Upper lobe of left lung (tissue), 6 donors: ENCODE data around the gene DPP3. TPM values are rescaled to one million over a fixed set of nuclear protein-coding genes. Genes with fewer than 3 reads are reported as not detected.

Experiments
- ATAC-seq, 2 donors: fragments of 200-7000 bp; cut with Tn5 transposase; one replicate each; pipeline ENCODE4 v1.9.1; 2022; ENCODE audit warnings: mild to moderate bottlenecking in 2 of 2, moderate library complexity in 2 of 2; ENCODE audit not compliant: low FRiP score in 2 of 2
- DNase-seq, 2 donors: peaks; one replicate each; pipeline ENCODE4 v3.0.0-alpha.2; 2019 to 2020
- H3K27ac ChIP-seq, 4 donors: fragments of 200-600 bp; sonication (generic); one replicate each; pipeline ENCODE4 v1.5.1; 2016 to 2019
- H3K27me3 ChIP-seq, 4 donors: fragments of 200-600 bp; sonication (generic); one replicate each; pipeline ENCODE4 v1.5.1; 2017 to 2019
- H3K36me3 ChIP-seq, 4 donors: fragments of 200-600 bp; sonication (generic); one replicate each; pipeline ENCODE4 v1.5.1; 2016 to 2019
- H3K4me1 ChIP-seq, 4 donors: fragments of 200-600 bp; sonication (generic); one replicate each; pipeline ENCODE4 v1.5.1; 2018 to 2019
- H3K4me3 ChIP-seq, 4 donors: fragments of 200-600 bp; sonication (generic); one replicate each; pipeline ENCODE4 v1.5.1; 2017 to 2019; ENCODE audit warnings: mild to moderate bottlenecking in 2 of 4, moderate library complexity in 1 of 4
- H3K9me3 ChIP-seq, 4 donors: fragments of 200-600 bp; sonication (generic); one replicate each; pipeline ENCODE4 v1.5.1; 2018 to 2019
- EP300 ChIP-seq, 4 donors: sonication (generic); formaldehyde crosslinking; IDR thresholded peaks; one replicate each; pipeline ENCODE4 v1.5.1; 2017; ENCODE audit warnings: antibody characterized with exemption in 4 of 4, control low read depth in 2 of 4
- POLR2A ChIP-seq, 4 donors: fragments of 450-650 bp; IDR thresholded peaks; one replicate each; pipeline ENCODE4 v1.5.1; 2016 to 2017; ENCODE audit warnings: antibody characterized with exemption in 4 of 4, mild to moderate bottlenecking in 2 of 4
- POLR2AphosphoS5 ChIP-seq, 2 donors: sonication (generic); formaldehyde crosslinking; IDR thresholded peaks; one replicate each; pipeline ENCODE4 v1.5.1; 2017; ENCODE audit warnings: antibody characterized with exemption in 2 of 2
- WGBS, 2 donors: methylation state at CpG; one replicate each; pipeline ENCODE4 v1.1.5; 2017 to 2018; 5-methylcytosine and 5-hydroxymethylcytosine counted together
- total RNA-seq, 6 donors: library from RNA; depleted of rRNA in 4 of 6; stranded (reverse); fragments of >200 nt in 4 of 6; gene quantifications; one replicate each; pipeline versions ENCODE4 v1.1.0 to v1.2.1, GENCODE V29; 2016 to 2021
- TF ChIP-seq, protein P1 (sequence below), 6 experiments: fragments of 450-650 bp in 4 of 6; fragments of 200-600 bp in 2 of 6; sonication (generic) in 2 of 6; IDR thresholded peaks; one replicate each; pipeline ENCODE4 v1.5.1; 2016 to 2019; ENCODE audit warnings: antibody characterized with exemption in 6 of 6
- donor health status: DM: no; HTN: no; CAD: no; lungs with moderate emphysema.
- donor health status: DM: no; HTN: yes; CAD: no; lungs with severe emphysema.

The DPP3 gene
- total RNA-seq, 6 donors from 2014 or later: 19.3 to 79.6 (median 44.9) TPM

DNA sequence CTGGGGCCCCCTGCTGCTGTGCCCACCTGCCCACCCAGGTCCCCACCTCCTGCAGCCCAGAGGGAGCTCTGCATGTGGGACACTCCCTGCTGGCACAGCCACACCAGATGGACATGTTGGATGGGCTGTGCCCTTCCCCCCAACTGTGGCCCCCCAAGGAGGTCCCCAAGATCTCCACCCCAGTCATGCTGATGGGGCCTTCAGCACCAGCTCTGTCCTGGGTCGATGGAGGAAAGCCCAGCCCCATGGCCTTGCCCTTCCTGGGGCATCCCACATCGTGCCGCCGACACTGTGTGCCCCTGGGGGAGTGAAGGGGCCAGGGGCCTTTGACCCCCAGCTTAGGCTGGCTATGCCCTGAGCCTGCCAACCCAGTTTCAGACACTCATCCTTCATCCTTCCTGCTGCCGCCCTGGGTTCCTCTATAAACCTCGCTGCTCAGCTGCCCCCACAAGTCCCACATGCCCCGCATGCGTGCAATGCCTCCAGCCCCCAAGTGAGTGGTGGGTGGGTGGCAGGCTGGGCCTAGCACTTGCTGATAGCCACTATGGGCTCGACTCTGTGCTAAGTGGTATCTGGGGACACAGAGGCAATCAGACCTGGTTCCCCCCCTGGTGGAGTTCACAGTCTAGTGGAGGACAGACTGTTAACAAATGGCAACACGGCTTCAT, 3.9 kb upstream of the DPP3 start:
- Histone ChIP-seq H3K27me3 (no peaks in the 10 kb centered on the region), H3K4me1 (peaks cover 12 to 22% (median 17%) of the 10 kb centered on the region in 4 donors), H3K27ac (no peak overlapping the region), H3K4me3 (no peak overlapping the region), H3K36me3 (peaks cover 0 to 43% (median 24%) of the 10 kb centered on the region in 4 donors), H3K9me3 (no peaks in the 10 kb centered on the region)
- TF ChIP-seq, protein P1, sequence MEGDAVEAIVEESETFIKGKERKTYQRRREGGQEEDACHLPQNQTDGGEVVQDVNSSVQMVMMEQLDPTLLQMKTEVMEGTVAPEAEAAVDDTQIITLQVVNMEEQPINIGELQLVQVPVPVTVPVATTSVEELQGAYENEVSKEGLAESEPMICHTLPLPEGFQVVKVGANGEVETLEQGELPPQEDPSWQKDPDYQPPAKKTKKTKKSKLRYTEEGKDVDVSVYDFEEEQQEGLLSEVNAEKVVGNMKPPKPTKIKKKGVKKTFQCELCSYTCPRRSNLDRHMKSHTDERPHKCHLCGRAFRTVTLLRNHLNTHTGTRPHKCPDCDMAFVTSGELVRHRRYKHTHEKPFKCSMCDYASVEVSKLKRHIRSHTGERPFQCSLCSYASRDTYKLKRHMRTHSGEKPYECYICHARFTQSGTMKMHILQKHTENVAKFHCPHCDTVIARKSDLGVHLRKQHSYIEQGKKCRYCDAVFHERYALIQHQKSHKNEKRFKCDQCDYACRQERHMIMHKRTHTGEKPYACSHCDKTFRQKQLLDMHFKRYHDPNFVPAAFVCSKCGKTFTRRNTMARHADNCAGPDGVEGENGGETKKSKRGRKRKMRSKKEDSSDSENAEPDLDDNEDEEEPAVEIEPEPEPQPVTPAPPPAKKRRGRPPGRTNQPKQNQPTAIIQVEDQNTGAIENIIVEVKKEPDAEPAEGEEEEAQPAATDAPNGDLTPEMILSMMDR (IDR thresholded peaks at IDR 0.05): no peak
- TF ChIP-seq POLR2AphosphoS5 (IDR thresholded peaks at IDR 0.05): no peak
- TF ChIP-seq EP300 (IDR thresholded peaks at IDR 0.05): no peak
- TF ChIP-seq POLR2A (IDR thresholded peaks at IDR 0.05): no peak
- ATAC-seq (no peak), DNase-seq (peak in 1 of 2 donors; percentile 51)
- WGBS, 2 donors: 77 to 84% methylated on average over 7 to 9 of the region's 10 CpGs

DNA sequence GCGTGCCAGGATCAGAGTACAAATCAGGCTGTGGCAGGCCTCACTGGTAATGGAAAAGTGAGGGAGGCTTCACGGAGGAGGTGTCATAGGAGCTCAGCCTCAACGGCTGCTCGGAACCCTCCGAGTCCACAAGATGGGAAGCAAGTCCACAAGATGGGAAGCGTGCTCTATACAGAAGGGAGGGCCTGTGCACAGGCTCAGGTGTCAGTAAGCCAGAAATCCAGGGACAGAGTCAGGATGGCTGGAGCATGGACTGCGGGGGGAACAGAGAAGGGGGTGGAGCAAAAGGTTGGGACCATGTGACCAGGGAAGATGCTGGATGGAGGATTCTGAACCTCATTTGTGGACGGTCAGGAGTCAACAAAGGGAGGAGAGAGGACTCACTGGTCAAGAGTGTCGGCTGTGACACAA, 3.4 kb upstream of the DPP3 start:
- no peak overlapping the region for H3K27ac ChIP-seq
- WGBS, 2 donors: 77 to 78% methylated on average over 9 of the region's 9 CpGs
- no peaks in the 10 kb centered on the region for H3K9me3 ChIP-seq
- peaks cover 0 to 40% (median 24%) of the 10 kb centered on the region in 4 donors for H3K36me3 ChIP-seq
- DNase-seq: no peak
- H3K4me1 ChIP-seq: peaks cover 12 to 23% (median 17%) of the 10 kb centered on the region in 4 donors
- TF ChIP-seq, protein P1 (IDR thresholded peaks at IDR 0.05): no peak
- no peak for TF ChIP-seq POLR2A (IDR thresholded peaks at IDR 0.05)
- TF ChIP-seq EP300 (IDR thresholded peaks at IDR 0.05): no peak
- no peak for TF ChIP-seq POLR2AphosphoS5 (IDR thresholded peaks at IDR 0.05)
- H3K27me3 ChIP-seq: no peaks in the 10 kb centered on the region
- ATAC-seq: no peak
- no peak overlapping the region for H3K4me3 ChIP-seq

DNA sequence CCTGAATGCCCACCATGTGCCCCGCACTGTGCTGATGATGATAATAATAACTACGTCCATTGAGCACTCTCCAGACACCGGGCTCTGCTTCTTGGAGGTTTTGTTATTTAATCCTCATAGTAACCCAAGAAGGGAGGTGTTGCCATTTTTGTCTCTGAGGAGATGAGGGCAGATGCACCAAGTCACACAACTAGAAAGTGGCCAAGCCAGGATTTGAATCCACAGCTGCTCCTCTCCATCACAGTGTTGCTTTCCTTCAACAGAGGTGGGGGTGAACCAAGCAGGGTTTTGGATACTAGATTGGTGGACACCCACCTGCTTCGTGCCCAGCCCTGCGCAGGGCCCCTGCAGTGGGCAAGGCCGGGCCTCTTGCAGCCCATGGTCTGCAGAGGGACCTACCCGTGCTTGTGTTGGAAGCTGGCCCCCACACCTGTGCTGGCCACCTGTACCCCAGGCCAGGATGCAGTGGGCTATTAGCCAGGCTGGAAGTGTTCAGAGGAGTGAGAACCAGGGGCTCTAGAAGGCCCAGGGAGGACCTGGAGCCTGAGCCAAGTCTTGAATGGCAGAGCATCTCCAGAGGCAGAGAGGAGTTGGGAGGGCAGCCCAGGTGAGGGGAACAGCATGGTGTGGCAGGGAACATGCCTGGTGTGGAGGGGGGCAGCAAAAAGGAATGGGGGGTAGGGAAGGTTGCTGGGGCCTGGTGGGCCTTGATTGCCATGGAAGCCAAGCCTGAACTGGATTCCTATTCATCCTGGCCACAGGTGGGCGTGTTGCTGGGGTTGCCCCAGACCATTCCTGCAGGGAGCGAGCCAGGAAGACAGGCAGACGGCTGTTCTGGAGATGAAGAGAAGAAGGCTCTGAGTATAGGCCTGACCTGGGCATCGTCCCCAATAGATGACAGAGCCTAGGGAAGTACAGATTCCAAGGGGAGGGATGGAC, 2.7 kb upstream of the DPP3 start:
- Histone ChIP-seq H3K9me3 (no peaks in the 10 kb centered on the region), H3K4me3 (no peak overlapping the region), H3K27ac (no peak overlapping the region), H3K27me3 (no peaks in the 10 kb centered on the region), H3K4me1 (peaks cover 12 to 23% (median 17%) of the 10 kb centered on the region in 4 donors), H3K36me3 (peaks cover 0 to 33% (median 21%) of the 10 kb centered on the region in 4 donors)
- TF ChIP-seq POLR2A (IDR thresholded peaks at IDR 0.05) (no peak), EP300 (IDR thresholded peaks at IDR 0.05) (no peak), POLR2AphosphoS5 (IDR thresholded peaks at IDR 0.05) (no peak)
- TF ChIP-seq, protein P1 (IDR thresholded peaks at IDR 0.05): no peak
- 90% methylated on average over 9 to 10 of the region's 11 CpGs for WGBS, 2 donors
- DNase-seq (no peak), ATAC-seq (no peak)

DNA sequence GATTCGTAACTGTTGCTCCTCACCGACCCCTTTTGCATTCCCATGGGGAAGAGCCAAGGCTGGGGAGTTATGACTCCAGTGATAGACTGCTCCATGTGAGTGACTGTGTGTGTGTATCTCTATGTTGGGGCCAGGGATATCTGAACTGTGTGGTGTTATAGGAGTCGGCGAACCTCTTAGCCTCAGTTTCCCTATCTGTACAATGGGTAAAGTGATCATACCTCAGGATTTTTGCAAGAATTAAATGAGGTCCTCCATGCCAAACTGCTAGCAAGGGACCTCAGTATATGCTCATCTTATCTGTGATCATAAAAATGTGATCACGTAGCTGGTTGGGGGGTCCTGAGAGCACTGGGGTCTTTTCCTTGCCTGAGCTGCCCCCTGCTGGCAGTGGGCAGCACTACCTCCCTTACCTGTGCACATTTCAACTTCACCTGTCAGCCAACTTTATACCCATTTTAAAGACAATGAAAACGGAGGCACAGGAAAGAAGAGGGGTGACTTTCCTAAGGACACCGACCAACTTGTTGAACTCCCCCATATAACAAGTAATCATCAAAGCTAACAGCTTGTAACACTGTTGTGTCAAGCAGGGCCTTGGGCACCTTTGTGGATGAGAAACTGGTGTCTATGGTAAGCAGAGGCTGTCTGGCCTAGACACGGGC, 1.4 kb upstream of the DPP3 start:
- Histone ChIP-seq H3K36me3 (peaks cover 0 to 28% (median 8%) of the 10 kb centered on the region in 4 donors), H3K9me3 (no peaks in the 10 kb centered on the region), H3K27ac (peak overlapping the region; percentile 85 to 94 (median 92)), H3K4me3 (peak overlapping the region; percentile 50 to 74 (median 62)), H3K4me1 (peaks cover 12 to 23% (median 17%) of the 10 kb centered on the region in 4 donors), H3K27me3 (no peaks in the 10 kb centered on the region)
- no peak for ATAC-seq
- TF ChIP-seq POLR2A (IDR thresholded peaks at IDR 0.05) (no peak), EP300 (IDR thresholded peaks at IDR 0.05) (no peak)
- TF ChIP-seq, protein P1 (IDR thresholded peaks at IDR 0.05): peak; percentile 58 to 77 (median 66)
- DNase-seq: no peak
- WGBS, 2 donors: 56% methylated on average over 7 to 8 of the region's 8 CpGs
